DND-41 (cell line): ENCODE data around the gene C1orf21.

Experiments
- EZH2 ChIP-seq: IDR thresholded peaks from 3 replicates; pipeline ENCODE4 v1.6.1; 2012; ENCODE audit warnings: borderline replicate concordance, low read depth, mild to moderate bottlenecking, moderate library complexity, low read length, inconsistent platforms; ENCODE audit not compliant: severe bottlenecking
- TF ChIP-seq, protein P1 (sequence below): IDR thresholded peaks from 2 replicates; pipeline ENCODE4 v1.5.1; 2012; ENCODE audit warnings: borderline replicate concordance, low read length, moderate library complexity, mild to moderate bottlenecking; ENCODE audit not compliant: poor library complexity, severe bottlenecking; ENCODE audit errors: extremely low read depth

DNA sequence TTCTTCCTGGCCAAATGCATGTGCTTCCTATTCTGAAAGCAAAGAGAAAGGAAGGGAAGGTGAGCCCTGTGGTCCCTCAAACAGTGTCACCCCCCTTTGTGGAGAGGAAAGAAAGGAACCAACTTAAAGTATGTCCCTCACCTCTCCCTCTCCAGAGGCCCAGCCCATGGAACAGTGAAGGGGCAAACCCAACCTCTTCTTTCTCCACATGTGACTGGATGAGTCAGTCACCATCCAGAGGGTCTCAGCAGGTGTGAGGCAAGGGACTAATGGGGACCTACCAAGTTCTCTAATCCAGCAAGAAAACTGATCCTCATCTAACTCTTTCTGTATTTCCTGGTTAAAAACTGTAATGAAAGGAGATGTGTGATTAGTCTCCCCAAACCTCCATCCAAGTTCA is 222.2 kb downstream of the C1orf21 start:
- TF ChIP-seq, protein P1, sequence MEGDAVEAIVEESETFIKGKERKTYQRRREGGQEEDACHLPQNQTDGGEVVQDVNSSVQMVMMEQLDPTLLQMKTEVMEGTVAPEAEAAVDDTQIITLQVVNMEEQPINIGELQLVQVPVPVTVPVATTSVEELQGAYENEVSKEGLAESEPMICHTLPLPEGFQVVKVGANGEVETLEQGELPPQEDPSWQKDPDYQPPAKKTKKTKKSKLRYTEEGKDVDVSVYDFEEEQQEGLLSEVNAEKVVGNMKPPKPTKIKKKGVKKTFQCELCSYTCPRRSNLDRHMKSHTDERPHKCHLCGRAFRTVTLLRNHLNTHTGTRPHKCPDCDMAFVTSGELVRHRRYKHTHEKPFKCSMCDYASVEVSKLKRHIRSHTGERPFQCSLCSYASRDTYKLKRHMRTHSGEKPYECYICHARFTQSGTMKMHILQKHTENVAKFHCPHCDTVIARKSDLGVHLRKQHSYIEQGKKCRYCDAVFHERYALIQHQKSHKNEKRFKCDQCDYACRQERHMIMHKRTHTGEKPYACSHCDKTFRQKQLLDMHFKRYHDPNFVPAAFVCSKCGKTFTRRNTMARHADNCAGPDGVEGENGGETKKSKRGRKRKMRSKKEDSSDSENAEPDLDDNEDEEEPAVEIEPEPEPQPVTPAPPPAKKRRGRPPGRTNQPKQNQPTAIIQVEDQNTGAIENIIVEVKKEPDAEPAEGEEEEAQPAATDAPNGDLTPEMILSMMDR, result no peak
- no peak for TF ChIP-seq EZH2
